ENCODE results near the gene FERD3L.

The FERD3L gene

GRCh38 chr7:19117091-19117869, 27.9 kb downstream of the FERD3L start, which contains the start of gene TWIST1:
Gene TWIST1, minus strand, starts transcription at chr7:19117636. Its CDS starts 315 bp downstream, at chr7:19117321.
- DNase-seq: peak; percentile 99

GRCh38 chr7:19116121-19117090, 28.8 kb downstream of the FERD3L start:
- peak; percentile 49 for DNase-seq

- DNase-seq: peak; percentile 69
These were observed 30.7 kb downstream of the FERD3L start for GRCh38 chr7:19114551-19114855.

GRCh38 chr7:19113855-19114550, 31.2 kb downstream of the FERD3L start:
- peak; percentile 57 for DNase-seq

GRCh38 chr7:19113002-19113350, 32.2 kb downstream of the FERD3L start:
- DNase-seq: no peak

- DNase-seq: peak; percentile 63
These were observed 32.8 kb downstream of the FERD3L start for GRCh38 chr7:19112274-19113001.

GRCh38 chr7:19111474-19112273, 33.5 kb downstream of the FERD3L start:
- DNase-seq: peak; percentile 85

- DNase-seq: peak; percentile 44
These were observed 34.4 kb downstream of the FERD3L start for GRCh38 chr7:19110776-19111175.

GRCh38 chr7:19110026-19110730, 35.0 kb downstream of the FERD3L start:
- DNase-seq: peak; percentile 50

DNA sequence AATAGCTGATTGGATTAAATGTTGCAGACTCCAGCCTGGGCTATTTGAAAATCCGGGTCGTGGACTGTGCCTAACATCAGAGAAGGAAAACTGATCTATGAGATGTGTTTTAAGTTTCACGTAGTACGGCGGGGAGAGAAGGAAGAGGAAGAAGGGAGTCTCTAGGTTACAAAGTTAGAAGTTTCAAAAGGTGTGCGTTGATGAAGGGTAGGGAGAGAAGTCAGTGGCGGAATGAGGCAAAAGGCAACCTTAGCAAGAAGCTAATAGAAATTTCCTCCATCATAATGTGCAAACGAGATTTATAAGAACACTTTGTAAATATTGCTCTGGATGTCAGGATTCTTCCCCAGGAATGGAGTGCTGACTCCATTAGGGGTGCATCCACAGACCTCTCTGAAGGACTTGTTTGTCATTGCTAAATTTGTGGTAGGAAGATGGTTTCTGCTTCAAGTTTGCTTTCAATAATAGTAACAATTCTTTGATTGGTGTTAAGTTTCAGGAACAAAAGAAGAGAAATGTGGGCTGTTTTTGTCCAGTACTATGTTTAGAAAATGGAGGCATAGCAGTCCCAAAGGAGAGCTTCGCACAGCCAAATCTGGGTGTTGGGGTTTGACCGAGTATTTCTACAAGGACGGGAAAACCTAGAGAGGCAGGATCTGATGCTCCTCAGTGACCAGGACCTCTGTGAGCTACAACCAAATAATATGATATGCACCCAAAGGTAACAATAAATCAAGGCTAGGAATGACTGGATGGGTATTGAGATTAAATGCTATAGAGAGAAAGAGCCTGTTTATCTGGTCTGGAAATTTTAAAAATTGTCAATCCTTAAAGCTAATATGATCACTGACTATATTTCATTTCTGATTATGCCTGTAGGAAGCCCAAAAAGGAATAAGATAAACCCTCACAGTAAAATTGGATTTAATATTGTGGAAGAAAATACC, 35.9 kb downstream of the FERD3L start:
- peak; percentile 53 for DNase-seq

DNA sequence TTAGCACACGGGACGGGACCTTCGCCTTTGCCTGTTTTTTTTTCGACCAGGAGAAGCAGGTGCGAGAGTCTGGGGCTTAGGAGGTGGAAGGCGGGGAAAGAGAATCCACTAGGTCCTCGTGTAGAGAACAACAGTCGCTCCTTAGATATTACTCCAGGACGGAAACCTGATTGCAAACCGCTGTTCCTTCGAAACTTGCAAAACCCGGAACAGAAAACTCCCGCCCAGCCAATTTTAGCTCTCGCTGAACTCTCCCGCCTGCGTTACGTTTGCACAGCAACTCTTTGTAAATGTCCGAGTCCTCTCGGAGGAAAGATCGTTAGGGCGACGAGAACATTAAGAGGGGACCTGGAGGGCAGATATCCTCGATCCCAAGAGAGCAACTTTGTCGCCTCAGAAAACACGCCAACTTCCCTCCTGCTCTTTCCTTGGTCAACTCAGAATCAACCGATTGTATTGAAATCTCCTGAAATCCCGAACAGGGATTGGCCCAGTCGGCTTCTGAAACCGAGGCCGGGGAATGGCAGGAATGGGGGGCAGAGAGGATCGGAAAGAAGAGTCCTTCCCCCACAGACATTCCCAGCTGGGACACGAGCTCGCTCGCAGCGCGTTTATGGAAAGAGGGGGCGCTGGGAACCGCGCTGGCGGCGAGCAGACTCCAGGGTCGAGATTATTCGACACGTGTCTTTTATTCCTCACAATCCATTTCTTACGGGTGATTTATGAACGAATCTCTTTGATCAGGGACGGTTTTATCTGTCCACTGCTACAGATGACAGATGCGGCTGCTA, 37.7 kb downstream of the FERD3L start:
- peak; percentile 87 for DNase-seq

DNA sequence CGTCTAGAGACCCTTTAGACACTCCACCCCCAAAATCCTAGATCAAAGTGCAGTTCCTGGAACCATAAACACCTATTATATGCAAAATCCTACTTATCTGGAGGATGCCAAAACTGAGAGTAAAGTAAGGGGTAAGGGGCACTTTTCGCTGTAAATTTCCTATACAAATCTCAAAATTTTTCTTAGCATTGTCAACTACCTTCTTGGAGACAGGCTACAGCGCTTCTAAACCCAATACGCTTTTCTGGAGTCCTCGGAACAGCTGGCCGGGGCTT, 38.2 kb downstream of the FERD3L start:
- DNase-seq: no peak

GRCh38 chr7:19106241-19107080, 38.8 kb downstream of the FERD3L start:
- DNase-seq: peak; percentile 53

DNA sequence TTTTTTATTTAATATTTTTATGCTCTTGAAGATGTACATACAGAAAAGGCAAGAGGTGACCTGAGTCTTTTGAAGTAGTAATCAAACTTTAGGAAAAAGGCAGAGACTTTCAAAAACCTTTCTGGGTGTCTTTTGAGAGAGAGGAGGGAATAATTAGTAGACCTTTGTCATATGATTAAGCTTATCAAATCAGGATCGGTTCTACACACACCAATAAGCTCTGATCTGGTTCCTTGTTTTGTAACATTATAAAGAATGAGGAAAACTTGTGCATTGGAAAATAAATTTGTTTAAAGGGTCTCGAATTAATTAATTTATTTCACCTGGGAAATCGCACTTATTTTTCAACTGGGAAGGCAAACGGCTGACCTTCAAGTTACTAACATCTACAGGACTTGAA, 39.7 kb downstream of the FERD3L start:
- peak; percentile 34 for DNase-seq

DNA sequence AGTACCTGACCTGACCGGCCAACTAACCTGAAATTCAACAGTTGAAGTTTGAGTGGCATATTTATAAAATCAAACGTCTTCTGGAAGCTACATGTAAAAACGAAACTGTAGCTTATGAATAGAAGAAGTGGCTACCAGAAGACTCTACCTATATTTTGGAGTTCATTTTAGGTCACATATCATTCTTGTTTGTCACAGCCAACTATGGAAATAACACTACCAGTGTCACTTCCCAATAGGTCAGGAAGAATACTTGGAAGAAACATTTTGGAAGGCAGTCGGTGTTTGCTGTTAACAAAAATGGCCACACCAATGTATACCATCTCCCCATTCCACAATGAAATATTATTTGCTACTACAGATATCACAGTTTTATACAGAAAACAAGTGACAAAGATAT, 40.4 kb downstream of the FERD3L start:
- DNase-seq: peak; percentile 54

- DNase-seq: peak; percentile 56
These were observed 42.3 kb downstream of the FERD3L start for GRCh38 chr7:19102884-19103283.

DNA sequence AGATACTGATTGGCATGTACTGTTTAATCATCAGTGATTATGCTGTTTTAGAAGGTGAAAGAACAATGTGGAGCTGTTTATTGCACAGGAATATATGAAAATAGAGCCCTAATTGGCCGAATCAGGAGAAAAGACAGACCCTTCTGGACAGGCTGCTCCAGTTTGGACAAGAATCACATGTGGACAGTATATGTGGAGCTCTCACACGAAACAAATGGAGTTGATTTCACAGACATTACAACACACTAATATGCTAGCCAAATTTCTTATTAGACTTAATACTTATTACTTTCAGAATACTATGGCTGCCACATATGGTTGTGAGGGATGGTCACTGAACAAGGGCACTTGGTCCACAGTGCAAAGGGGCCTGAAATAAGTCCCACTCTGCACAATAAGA, 43.3 kb downstream of the FERD3L start:
- DNase-seq: peak; percentile 23

DNA sequence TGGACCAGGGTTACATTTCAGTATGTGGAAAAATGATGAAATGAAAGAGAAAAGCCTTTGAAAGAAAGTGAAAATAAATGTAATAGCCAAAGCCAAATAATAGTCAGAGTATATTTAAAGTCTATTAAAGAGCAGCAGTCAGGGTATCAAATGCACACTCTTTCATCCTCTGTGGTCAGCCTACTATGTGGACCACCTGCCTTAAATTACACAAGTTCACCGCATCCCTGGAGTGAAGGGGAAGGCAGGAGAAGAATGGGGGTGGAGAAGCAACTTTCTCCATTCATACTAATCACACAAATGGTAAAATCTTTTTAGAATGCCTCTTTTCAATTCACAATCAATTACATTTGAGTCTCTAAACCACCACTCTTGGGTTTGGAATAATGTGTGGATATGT, 43.7 kb downstream of the FERD3L start:
- DNase-seq: peak; percentile 38
